NCI-H128 (cell line): Measurements from ENCODE around the gene GRB2.
A peak's percentile ranks its signal among the peaks of the same experiment; 100 is the strongest.
"Not testable (repeated sequence)": the region's sequence is repeated elsewhere in the genome, so short reads cannot be mapped to it uniquely, and the experiment has no call there.

Source experiments
- DNase-seq: peaks from one replicate; lab custom pipeline; 2025; ENCODE audit not compliant: unreplicated experiment; lab: John Stamatoyannopoulos, UW

GRB2 gene

GRCh38 chr17:75405365-75406221, at the start of gene GRB2:
TSS of gene GRB2 (minus strand) at chr17:75405678. CDS start at chr17:75393628, 12,050 bp downstream.
- DNase-seq = peak; percentile 74

DNA sequence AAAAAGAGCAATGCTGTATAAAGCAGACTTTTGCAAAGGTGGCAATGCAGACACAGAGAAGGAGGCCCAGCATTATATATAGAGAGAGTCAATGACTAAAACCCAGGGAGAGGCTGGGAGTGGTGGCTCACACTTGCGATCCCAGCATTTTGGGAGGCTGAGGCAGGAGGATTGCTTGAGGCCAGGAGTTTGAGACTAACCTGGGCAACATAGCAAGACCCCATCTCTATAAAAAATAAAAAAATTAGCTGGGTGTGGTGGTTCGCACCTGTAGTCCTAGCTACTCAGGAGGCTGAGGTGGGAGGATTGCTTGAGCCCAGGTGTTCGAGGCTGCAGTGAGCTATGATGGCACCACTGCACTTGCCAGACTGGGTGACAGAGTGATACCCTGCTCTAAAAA, 49.2 kb upstream of the GRB2 start:
- DNase-seq = not testable (repeated sequence)

- no peak for DNase-seq
Measured at GRCh38 chr17:75454193-75454592, 48.7 kb upstream of the GRB2 start.

- DNase-seq = no peak
Measured at GRCh38 chr17:75450270-75450669, 44.8 kb upstream of the GRB2 start.

- DNase-seq = no peak
Measured at GRCh38 chr17:75447951-75448856, 42.7 kb upstream of the GRB2 start.

DNA sequence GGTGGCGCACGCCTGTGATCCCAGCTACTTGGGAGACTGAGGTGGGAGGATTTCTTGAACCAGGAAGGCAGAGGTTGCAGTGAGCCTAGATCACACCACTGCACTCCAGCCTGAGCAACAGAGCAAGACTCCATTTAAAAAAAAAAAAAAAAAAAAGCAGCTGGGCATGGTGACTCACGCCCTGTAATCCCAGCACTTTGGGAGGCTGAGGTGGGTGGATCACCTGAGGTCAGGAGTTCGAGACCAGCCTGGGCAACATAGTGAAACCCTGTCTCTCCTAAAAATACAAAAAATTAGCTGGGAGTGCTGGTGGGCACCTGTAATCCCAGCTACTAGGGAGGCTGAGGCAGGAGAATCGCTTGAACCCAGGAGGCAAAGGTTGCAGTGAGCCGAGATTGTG, 40.4 kb upstream of the GRB2 start:
- DNase-seq = not testable (repeated sequence)

GRCh38 chr17:75445296-75445695, 39.8 kb upstream of the GRB2 start:
- no peak for DNase-seq

GRCh38 chr17:75442168-75443103, 37.0 kb upstream of the GRB2 start:
- no peak for DNase-seq

GRCh38 chr17:75440738-75441448, 35.4 kb upstream of the GRB2 start:
- no peak for DNase-seq

- no peak for DNase-seq
Measured at GRCh38 chr17:75439287-75439686, 33.8 kb upstream of the GRB2 start.

DNA sequence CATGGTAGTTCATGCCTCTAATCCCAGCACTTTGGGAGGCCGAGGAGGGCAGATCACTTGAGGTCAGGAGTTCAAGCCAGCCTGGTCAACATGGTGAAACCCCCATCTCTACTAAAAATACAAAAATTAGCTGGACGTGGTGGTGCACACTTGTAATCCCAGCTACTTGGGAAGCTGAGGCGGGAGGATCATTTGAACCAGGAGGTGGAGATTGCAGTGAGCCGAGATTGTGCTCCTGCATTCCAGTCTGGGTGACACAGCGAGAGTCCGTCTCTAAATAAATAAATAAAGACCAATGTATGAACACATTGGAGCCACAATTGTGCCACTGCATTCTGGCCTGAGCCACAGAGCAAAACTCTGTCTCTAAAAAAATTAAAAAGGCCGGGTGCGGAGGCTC, 31.9 kb upstream of the GRB2 start:
- not testable (repeated sequence) for DNase-seq

DNA sequence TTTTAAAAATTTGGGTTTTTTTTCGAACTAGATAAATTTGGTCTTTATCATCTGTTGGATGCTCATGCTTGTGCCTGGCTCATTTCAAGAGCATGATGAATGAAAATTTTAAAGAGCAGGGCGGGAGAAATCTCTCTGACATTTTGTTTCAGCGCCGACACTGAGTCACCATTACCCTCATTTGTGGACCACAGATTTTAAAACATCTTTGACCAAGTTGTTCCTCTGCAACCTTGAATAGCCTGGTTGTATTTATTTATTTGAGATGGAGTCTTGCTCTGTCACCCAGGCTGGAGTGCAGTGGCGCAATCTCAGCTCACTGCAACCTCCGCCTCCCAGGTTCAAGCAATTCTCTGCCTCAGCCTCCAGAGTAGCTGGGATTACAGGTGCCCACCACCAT, 29.0 kb upstream of the GRB2 start:
- DNase-seq = not testable (repeated sequence)

DNA sequence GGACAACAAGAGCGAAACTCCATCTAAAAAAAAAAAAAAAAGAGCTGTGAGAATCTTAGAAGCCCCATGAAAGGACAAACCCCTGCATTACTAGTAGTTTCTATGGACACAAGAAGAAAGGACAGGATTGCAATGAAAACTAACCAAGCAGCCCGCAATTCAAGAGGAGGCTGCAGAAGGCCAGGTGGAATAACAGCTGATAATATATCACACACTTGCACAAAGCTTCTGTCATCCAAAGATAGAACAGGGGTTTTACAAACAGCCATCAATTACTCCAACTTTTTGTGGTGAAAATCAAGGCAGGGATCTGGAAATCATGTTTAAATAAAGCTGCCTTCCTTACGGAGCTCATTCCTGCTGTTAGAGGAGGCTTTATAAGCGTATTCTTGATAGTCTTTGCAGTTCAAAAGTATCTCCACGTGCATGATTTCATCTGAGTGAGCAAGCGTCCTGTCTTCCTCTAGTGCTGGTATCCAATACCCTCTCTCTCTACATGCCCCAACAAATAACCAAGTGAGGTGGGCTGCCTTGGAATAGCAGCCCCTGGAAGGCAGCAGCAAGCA, 27.8 kb upstream of the GRB2 start:
- no peak for DNase-seq

DNA sequence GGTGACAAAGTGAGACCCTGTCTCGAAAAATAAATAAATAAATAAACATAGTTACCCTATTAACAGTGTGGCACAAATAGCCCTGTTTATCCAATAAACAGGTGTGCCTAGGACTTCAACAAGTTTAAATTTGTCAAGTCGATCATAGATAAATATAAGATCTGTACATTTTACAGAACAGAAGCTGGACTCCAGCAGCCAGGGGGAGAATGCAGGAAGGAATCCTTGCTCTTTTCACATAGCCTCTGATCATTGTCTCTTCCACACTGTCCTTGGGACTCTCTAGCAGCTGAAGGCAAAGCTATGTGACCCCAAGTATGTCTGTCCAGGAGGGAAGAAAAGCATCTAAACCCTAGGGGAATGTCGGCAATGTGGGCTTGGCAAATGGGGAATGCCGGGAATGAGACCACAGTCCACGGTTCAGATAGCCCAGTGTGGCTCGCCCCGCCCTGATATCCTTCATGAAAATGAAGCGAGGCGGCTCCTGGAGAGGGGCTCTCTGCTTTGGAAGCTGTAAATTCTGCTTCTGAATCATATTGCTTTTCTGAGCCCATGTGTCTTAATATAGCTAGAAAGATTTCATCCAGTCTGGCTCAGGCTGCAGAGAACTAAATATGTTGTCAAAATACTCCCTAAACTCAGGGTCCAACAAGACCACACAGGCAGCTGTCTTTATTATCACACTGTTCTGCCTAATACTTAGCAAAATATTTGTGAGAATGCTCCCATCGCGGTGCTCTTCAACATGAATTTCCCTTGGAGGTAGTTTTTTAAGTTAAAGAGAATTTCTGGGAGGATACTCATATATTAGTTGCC, 24.9 kb upstream of the GRB2 start:
- DNase-seq = no peak

- no peak for DNase-seq
Measured at GRCh38 chr17:75428543-75429469, 23.3 kb upstream of the GRB2 start.

DNA sequence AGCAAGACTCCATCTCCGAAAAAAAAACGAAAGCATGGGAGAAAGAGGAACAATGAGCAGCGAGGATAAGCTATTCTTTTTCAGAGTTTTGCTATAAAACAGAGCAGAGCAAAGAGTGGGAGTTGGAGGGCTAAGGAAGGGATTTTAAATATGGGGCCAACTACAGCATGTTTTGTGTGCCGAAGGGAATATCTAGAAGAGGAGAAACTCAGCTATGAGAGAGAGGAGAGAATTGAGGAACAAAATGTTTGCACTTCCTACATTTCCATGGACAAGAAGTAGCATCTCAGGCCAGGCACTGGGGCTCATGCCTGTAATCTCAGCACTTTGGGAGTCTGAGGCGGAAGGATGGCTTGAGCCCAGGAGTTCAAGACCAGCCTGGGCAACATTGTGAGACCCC, 13.1 kb upstream of the GRB2 start:
- DNase-seq = no peak

- no peak for DNase-seq
Measured at GRCh38 chr17:75417054-75417580, 11.6 kb upstream of the GRB2 start.

DNA sequence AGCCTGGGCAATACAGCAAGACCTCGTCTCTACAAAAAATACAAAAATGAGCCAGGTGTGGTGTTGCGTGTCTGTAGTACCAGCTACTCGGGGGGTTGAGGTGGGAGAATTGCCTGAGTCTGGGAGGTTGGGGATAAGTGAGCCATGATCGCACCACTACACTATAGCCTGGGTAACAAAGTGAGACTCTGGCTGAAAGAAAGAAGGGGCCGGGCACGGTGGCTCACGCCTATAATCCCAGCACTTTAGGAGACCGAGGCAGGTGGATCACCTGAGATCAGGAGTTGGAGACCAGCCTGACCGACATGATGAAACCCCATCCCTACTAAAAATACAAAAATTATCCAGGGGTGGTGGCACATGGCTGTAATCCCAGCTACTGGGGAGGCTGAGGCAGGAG, 10.5 kb upstream of the GRB2 start:
- DNase-seq = no peak
